Activated CD4-positive, alpha-beta T cell treated with anti-CD3 and anti-CD28 coated beads for 1 hour (primary cell): ENCODE measurements around the gene RAB4B.
A peak's percentile ranks its signal among the peaks of the same experiment; 100 is the strongest.
"Not testable (repeated sequence)": the region's sequence is repeated elsewhere in the genome, so short reads cannot be mapped to it uniquely, and the experiment has no call there.

Experiments
- DNase-seq: peaks from one replicate; pipeline ENCODE4 v3.0.0-alpha.2; 2020

Gene RAB4B

DNA sequence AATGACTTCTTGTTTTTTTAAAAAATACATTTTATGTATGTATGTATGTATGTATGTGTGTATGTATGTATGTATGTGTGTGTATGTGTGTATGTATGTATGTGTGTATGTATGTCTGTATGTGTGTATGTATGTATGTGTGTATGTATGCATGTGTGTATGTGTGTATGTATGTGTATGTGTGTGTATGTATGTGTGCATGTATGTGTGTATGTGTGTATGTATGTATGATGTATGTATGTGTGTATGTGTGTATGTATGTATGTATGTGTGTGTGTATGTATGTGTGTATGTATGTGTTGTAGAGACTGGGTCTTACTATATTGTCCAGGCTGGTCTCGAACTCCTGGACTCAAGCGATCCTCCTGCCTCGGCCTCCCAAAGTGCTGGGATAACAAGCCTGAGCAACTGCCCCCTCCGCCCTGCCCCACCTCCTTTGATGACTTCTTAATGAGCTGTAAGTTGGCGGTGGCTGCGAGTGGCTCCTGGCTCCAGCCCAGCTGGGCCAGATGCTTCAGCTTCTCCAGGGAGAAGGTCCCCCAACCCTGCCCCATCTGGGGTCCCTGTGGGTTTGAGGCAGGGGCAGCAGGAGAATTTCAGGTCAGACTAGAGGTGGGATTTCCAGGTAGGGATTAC, 47.5 kb downstream of the RAB4B start:
- not testable (repeated sequence) for DNase-seq

DNA sequence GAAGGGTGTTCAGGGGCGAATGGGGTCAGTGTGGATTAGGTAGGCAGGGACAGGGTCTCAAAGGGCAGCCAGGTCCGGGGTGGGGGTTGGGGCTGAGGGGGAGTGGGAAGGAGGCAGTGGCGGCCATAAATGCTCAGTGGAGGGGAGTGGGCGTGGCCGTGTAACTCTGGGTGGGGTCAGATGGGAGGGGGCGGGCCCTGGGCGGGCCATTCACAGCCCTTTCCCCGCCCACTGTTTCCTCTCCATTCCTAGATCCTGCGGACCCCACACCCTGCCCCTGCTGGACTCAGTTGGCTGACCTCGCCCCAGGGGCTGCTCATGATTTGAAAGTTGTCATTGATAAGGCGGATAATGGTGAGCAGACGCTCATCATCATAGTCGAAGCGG, 48.3 kb downstream of the RAB4B start:
- not testable (repeated sequence) for DNase-seq

DNA sequence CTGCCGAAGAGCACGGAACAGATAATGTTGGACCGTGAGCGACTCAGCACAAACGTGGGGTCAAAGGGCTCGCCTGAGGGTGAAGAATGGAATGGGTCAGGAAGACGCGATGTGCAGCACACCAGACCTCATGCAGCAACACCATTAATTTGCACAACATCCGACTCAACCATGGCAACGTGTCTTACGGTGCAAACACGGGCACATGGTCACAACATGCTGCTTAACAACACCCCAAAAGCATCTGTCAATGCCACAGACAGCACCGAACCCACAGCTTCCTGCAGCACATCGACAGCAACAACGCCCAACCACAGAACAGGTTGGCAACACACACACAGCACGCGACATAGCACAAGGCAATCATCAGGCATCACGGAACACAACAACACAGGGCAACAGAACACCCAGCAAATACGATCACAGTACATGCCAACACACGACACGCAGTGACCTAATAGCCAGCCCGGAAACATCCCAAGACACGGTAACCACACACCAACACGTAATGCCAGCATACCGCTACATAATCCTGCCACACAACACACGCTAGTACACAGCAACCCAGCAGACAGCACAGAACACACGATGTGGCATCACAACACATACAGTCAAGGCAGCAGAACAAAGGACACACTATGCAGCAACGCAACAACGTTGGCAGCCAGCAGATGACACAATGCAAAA, 48.8 kb downstream of the RAB4B start:
- DNase-seq: not testable (repeated sequence)

DNA sequence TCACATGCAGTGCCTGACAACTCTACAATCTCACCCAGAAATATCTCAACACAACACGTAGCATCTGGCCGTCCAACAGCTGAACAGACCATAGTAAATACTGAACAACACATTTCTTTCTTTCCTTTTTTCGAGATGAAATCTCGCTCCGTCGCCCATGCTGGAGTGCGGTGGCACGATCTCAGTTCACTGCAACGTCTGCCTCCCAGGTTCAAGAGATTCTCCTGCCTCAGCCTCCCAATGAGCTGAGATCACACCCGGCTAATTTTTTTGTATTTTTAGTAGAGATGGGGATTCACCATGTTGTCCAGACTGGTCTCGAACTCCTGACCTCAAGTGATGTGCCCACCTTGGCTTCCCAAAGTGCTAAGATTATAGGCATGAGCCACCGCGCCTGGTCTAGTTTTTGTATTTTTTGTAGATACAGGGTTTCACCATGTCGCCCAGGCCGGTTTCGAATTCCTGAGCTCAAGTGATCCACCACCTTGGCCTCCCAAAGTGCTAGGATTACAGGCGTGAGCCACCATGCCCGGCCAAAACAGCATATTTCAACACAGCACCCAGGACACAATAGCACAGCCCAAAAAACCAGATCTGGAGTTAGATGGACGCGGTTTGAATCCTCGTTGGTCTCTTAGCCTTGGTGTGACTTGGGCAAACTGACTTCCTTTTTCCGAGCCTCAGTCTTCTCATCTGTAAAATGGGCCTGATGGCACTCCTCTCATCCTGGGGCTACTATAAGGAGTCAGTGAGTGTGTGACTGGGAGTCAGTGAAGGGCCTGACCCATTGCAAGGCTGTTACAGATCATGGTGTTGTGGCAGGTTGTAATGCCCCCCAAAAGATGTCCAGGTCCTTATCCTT, 49.6 kb downstream of the RAB4B start:
- no peak for DNase-seq

DNA sequence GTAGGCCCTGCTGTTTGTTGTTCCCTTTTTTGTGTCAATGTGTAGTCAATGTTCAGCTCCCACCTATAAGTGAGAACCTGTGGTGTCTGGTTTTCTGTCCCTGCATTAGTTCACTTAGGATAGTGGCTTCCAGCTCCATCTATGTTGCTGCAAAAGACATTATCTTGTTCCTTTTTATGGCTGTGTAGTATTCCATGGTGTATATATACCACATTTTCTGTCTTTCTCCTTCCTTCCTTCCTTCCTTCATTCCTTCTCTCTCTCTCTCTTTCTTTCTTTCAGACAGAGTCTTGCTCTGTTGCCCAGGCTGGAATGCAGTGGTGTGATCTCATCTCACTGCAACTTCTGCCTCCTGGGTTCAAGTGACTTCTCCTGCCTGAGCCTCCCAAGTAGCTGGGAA, 51.2 kb downstream of the RAB4B start:
- no peak for DNase-seq

DNA sequence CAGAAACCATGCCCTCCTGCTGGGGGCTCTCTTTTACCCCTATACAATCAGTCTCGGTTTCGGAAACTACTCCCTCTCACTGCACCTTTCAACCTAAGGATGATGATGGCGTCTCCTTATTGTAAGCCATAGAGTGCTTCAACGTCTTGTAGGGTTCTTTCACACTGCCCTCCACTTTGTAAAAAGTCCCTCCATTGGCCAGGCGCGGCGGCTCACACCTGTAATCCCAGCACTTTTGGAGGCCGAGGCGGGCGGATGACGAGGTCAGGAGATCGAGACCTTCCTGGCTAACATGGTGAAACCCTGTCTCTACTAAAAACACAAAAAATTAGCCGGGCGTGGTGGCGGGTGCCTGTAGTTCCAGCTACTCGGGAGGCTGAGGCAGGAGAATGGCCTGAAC, 52.7 kb downstream of the RAB4B start:
- not testable (repeated sequence) for DNase-seq

DNA sequence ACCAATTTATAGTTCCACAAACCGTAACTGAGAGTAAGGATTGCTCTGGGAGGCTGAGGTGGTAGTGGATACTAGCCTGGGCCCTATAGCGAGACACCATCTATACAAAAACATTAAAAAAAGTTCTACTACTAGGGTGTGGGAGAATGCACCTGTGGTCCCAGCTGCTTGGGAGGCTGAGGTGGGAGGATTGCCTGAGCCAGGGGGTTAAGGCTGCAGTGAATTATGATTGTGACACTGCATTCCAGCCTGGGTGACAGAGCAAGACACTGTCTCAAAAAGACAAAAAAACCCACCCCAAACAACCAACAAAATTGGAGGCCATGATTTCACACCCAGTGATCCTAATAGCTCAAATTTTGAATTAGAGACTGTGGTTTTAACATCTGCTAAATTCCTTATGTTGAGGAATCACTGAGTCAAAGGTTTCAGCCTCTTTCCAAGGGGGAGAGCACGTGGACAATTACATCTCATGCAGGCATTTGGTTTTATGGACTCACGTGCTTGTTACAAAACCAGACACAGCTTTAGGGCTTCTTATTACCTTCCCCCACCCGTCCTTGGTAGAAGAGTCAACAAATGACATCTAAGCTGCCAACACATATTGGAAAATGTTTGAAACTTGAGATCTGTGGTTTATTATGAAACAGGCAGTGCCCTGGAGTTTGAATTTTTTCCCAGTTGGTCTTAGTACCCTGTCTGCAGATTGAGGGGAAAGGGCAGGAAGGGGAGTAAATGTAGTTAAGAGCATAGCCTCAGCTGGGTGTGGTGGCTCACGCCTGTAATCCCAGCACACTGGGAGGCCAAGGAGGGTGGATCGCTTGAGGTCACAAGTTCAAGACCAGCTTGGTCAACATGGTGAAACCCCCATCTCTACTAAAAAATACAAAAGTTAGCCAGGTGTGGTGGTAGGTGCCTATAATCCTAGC, 53.7 kb downstream of the RAB4B start:
- no peak for DNase-seq

DNA sequence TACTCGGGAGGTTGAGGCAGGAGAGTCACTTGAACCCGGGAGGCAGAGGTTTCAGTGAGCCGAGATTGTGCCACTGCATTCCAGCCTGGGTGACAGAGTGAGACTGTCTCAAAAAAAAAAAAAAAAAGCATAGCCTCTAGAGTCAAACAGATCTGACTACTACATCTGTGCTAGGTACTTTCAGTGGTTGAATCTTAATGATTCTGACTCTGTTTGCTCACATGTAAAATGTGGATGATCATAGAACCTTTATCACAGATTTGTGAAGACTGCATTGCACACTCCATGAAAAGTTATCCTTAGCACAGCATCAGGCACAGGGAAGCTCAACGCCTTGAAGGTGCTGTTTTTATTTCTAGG, 54.4 kb downstream of the RAB4B start:
- DNase-seq: not testable (repeated sequence)

DNA sequence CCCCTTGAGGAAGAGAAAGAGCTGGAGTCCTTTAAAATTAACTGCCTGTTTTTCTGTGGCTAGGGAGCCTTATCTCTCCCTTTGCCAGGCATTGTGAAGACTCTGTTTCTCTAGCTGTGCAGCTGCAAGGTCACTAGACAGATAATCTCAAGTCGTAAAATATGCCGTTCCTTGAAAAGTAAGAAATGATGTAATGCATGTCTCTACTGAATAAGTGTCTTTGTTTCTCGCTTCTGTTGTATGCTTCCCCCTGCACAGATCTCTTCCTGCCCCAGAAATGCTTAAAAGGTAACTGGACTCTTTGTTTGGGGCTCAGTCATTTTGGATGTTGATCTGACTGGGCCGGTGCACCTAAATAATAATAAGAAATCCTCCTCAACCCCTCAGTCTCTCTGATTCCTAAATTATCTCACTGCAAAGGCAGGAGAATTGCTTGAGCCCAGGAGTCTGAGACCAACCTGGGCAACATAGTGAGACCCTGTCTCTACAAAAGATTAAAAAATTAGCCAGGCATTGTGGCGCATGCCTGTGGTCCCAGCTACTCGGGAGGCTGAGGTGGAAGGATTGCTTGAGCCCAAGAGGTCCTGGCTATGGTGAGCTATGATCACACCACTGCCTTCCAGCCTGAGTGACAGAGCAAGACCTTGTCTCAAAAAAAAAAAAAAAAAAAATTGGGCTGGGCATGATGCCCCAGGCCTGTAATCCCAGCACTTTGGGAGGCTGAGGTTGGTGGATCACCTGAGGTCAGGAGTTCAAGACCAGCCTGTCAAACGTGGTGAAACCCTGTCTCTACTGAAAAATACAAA, 55.9 kb downstream of the RAB4B start:
- DNase-seq: not testable (repeated sequence)

DNA sequence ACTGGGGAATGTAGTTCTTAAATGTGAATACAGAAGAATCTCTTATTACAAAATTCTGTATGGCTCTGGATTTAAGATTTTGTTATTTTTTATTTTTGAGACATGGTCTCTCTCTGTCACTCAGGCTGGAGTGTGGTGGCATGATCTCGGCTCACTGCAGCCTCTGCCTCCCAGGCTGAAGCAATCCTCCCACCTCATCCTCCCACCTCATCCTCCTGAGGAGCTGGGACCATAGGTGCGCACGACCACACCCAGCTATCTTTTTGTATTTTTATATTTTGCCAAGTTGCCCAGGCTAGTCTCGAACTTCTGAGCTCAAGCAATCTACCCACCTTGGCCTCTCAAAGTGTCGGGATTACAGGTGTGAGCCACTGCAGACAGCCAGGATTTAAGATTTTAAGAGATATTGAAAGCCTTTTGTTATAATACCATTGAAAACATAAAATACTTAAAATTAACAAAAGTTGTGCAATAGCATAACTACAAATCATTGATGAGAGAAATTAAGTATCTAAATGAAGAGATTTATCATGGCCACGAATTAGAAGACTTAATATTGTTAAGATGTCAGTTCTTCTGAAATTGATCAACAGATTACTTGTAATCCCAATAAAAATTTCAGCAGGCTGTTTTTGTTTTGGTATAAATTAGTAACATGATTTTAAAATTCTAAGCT, 58.8 kb downstream of the RAB4B start:
- no peak for DNase-seq

DNA sequence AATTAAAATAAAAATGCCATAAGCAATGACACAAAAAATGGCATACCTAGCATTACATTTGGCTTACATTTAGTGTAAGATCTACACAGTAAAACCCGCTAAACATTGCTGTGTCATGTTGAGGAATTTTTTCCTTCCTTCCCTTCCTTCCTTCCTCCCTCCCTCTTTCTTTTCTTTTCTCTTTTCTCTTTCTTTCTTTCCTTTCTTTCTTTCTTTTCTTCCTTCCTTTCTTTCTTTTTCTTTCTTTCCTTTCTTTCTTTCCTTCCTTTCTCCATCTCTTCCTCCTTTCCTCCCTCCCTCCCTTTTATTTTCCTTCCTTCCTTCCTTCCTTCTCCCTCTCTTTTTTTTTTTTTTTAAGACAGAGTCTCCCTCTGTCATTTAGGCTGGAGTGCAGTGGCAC, 60.4 kb downstream of the RAB4B start:
- not testable (repeated sequence) for DNase-seq

DNA sequence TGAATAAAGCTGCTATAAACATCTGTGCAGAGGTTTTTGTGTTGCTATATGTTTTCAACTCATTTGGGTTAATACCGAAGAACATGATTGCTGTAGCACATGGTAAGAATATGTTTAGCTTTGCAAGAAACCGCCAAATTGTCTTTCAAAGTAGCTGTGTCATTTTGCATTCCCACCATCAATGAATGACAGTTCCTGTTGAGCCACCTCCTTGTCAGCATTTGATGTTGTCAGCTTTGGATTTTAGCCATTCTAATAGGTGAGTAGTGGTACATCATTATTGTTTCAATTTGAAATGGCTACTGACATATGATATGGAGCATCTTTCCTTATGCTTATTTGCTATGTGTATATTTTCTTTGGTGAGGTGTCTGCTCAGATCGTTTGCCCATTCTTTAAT, 64.0 kb downstream of the RAB4B start:
- DNase-seq: not testable (repeated sequence)

DNA sequence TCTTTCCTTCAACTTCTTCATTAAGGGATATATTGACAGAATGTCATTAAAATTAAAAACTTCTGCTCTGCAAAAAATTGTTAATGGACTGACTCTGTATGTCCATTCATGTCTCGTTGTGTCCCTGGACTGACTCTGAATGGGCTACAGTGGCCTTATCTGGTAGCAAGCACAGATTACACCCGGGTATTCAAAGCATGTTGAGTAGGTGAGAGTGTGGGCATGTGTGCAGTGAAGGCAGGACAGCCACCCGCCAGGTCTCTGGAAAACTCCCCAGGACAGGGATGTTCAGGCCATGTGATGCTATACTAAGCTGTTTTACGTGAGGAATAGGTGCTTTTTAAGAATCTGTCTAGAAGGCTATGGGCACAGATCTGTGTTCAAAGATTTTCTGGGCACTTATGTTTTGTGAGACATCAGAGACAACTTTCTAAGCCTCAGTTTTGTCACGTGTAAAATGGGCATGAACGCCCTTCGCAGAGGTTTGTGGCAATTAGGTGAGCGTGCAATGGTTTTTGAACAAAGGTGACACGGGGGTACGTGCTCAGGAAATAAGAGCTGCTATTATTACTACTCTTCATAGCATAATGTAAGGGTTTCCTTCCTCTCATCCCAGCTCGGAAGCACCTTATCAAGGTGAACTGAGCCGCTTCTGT, 65.1 kb downstream of the RAB4B start:
- not testable (repeated sequence) for DNase-seq

DNA sequence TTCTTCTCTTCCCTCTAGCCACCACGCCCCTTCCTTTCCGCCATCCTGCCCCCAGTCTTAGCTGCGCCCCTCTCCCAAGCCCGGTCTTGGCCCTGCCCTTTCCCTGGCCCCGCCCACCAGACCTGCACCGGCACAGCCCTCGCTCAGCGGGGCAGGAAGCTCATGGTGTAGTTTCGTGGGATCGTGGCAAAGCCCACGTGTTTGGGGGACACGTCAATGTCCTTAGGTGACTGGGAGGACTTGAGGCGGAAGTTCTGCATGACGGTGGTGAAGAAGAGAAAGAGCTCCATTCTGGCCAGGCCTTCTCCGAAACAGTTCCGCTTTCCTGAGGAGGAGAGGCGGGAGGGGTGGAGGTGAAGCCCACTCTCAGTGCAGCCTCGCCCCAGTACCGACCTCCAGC, 65.6 kb downstream of the RAB4B start:
- peak; percentile 58 for DNase-seq
